B cell (primary cell): ENCODE measurements around the gene KLK10.

Source experiments
- CTCF ChIP-seq: fragments of 200-600 bp; IDR thresholded peaks from one replicate; pipeline ENCODE4 v1.8.0; 2022; ENCODE audit warnings: antibody characterized with exemption, mild to moderate bottlenecking
- EZH2 ChIP-seq: IDR thresholded peaks from 2 replicates; pipeline ENCODE4 v1.6.1; 2012; ENCODE audit warnings: borderline replicate concordance, low read depth, mild to moderate bottlenecking, moderate library complexity, low read length; ENCODE audit not compliant: insufficient read depth, poor library complexity, severe bottlenecking

- no peak for TF ChIP-seq CTCF
- no peak for TF ChIP-seq EZH2
These were observed 26.9 kb downstream of the KLK10 start for GRCh38 chr19:50992666-50993035.
